T-helper 1 cell (primary cell): ENCODE measurements around the gene OTULINL.

Source experiments
- DNase-seq, 5 donors: peaks; one replicate each; pipeline ENCODE4 v3.0.0-alpha.2; 2012 to 2020

OTULINL gene

GRCh38 chr5:14603141-14603540 is 21.5 kb downstream of the OTULINL start:
- no peak for DNase-seq

- DNase-seq = no peak
Observed at GRCh38 chr5:14607104-14607503, 25.5 kb downstream of the OTULINL start.

GRCh38 chr5:14608169-14608568 is 26.6 kb downstream of the OTULINL start:
- no peak for DNase-seq

- DNase-seq = no peak
Observed at GRCh38 chr5:14611737-14612136, 30.1 kb downstream of the OTULINL start.

- no peak for DNase-seq
Observed at GRCh38 chr5:14614490-14614889, 32.9 kb downstream of the OTULINL start.

- DNase-seq = no peak
Observed at GRCh38 chr5:14615365-14615764, 33.8 kb downstream of the OTULINL start.

GRCh38 chr5:14617441-14617840 is 35.8 kb downstream of the OTULINL start:
- DNase-seq = no peak

GRCh38 chr5:14627270-14627669 is 45.7 kb downstream of the OTULINL start:
- DNase-seq = no peak

GRCh38 chr5:14628346-14628745 is 46.8 kb downstream of the OTULINL start:
- DNase-seq = peak; percentile 10 to 43 (median 21)

GRCh38 chr5:14630671-14631070 is 49.1 kb downstream of the OTULINL start:
- DNase-seq = no peak

- no peak for DNase-seq
Observed at GRCh38 chr5:14635656-14636055, 54.1 kb downstream of the OTULINL start.

- no peak for DNase-seq
Observed at GRCh38 chr5:14640765-14641164, 59.2 kb downstream of the OTULINL start.

- no peak for DNase-seq
Observed at GRCh38 chr5:14644623-14645237, 63.1 kb downstream of the OTULINL start.

- no peak for DNase-seq
Observed at GRCh38 chr5:14650052-14650451, 68.5 kb downstream of the OTULINL start.

- DNase-seq = no peak
Observed at GRCh38 chr5:14655146-14655741, 73.7 kb downstream of the OTULINL start.

- DNase-seq = no peak
Observed at GRCh38 chr5:14656898-14657297, 75.3 kb downstream of the OTULINL start.

GRCh38 chr5:14659821-14660607 is 78.4 kb downstream of the OTULINL start:
- no peak for DNase-seq

- DNase-seq = no peak
Observed at GRCh38 chr5:14660833-14661232, 79.2 kb downstream of the OTULINL start.
